GM12874 (cell line): ENCODE data around the gene PDLIM3.

Experiments
- CTCF ChIP-seq: IDR thresholded peaks from 2 replicates; pipeline ENCODE4 v1.5.1; 2011; ENCODE audit warnings: low read depth, mild to moderate bottlenecking, control low read depth, low read length, moderate library complexity; ENCODE audit not compliant: insufficient read depth

PDLIM3 gene

DNA sequence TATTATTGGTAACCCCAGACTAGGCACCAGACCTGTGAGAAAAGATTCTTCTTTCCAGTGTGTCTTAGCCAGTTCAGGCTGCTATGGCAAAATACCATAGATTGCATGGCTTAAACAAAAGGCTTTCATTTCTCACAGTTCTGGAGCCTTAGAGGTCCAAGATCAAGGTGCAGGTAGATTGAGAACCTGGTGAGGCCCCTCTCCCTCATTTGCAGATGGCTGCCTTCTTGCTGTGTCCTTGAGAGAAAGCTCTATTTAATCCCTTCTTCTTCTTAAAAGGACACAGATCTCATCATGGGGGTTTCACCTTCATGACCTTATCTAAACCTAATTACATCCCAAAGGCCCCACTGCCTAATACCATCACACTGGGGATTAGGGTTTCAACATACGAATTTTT lies 3.5 kb upstream of the PDLIM3 start:
- no peak for TF ChIP-seq CTCF

GRCh38 chr4:185536411-185536709 lies 1.1 kb upstream of the PDLIM3 start:
- no peak for TF ChIP-seq CTCF

DNA sequence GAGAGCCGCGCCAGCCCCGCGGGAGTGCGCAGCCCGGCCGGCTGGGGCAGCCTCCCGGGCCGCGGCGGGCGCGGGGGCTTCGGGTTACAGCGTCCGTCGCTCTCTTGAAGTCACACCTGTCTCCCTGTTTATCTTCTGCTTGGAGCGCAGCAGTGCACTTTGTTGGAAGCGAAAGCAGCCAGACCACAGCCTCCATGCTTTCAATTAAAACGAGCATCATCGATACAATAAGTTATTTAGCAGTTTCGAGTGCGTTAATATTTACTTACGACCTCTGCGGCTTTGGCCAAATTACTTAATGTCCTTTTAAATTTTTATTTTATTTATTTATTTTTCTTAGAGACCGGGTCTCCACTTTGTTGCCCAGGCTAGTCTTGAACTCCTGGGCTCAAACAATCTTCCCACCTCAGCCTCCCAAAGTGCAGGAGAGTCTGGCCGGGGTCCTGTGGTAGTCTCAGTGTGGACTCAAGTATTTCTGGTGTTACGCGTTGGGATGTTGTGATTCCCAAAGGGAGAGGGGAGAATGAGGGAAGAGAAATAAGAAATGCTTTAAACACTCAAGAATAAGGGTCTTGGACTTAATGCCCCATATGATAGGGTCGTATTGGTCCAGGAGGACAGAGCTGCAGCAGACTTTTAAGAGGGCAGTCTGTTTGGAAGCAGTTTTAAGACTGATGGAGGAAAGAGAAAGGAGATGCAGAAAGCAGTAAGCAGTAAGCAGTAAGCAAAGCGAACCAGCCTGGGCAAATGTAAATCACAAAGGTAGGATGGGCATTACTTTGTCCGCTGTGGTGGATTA lies 504 bp upstream of the PDLIM3 start:
- TF ChIP-seq CTCF: no peak

DNA sequence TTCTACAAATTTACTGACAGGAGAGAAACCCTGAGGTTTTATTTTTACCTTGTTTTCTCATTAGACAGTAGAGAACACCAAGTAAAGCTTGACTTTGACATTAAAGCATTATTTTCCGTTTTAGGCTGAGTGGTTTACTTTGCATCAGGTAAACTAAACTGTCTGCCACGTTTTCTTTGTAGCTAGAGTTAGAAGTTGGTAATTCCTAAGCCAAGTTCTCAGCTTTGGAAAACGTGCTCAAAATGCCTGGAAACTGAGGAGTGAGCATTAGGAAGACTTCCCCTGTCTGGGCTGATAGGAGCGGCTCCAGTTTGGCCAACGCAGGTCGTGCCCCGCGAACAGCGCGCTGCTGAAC lies 819 bp downstream of the PDLIM3 start:
- no peak for TF ChIP-seq CTCF

DNA sequence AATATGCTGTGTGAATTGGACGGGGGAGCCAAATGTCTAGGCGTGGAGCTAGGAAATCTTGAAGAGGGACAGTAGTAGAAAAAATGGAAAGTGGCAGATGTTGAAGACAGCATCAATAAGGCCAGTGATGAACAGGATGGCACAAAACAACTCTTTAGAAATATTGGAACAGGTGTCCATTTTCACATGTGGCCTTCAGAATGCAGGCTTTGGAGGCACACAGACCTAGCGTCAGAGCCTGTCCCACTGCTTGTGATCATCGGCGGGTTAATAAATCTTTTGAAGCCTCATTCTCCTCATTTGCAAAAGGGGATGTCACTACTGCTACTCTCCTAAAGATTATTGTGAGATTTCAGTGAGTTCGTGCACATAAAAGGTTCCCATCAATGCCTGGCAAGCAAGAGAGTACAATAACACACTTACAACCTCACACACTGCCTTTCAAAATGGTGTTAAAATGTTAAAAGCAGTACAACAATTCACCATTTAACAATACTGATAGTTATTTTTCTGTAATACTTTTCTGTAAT lies 2.4 kb downstream of the PDLIM3 start:
- no peak for TF ChIP-seq CTCF

GRCh38 chr4:185532293-185532692 lies 3.0 kb downstream of the PDLIM3 start:
- TF ChIP-seq CTCF: no peak

DNA sequence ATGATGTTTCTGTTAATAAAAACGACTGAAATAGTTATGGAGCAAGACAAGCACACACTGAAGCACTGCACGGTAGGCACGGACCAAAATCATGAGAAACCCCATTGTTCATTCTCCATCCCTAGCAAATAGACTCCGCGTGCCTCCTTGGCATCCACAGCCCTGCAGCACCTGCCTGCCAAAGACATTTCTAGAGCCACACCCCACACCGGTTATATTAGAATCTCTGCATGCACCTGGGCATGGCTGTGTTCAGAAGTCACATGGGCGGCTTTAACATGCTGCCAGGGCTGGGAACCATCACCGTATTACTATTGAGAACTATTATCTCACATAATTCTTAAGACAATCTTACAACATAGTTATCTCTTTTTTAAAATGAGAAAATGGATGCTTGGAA lies 5.9 kb downstream of the PDLIM3 start:
- no peak for TF ChIP-seq CTCF
